ENCODE data around the gene SZT2.

Gene SZT2

GRCh38 chr1:43441894-43442637 lies 52.4 kb downstream of the SZT2 start:
- DNase-seq (ENCODE audit: low spot score), result no peak

- no peak for DNase-seq (ENCODE audit: low spot score)
These were observed 53.1 kb downstream of the SZT2 start for GRCh38 chr1:43442756-43443155.

- DNase-seq (ENCODE audit: low spot score), result no peak
These were observed 53.7 kb downstream of the SZT2 start for GRCh38 chr1:43443197-43443946.

- DNase-seq (ENCODE audit: low spot score), result no peak
These were observed 54.6 kb downstream of the SZT2 start for GRCh38 chr1:43444151-43444828.

DNA sequence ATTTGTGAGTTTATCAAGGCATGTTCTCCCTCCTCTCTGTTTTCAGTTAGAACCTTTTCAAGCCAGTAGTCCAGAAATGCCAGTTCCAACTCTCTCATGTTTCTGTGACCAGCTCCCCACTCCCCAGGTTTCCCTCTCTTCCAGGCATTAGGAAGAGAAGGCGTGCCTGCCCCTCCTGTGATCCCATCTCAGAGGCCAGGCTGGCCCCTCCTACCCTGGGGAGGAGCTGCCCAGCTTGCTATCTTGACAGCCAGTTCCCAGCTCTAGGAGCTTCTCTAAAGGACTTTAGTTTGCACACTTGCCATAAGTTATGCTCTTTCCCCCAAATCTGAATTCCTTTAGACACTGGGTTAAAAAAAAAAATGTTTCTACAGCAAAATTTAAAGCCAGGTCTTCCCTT lies 55.1 kb downstream of the SZT2 start:
- no peak for DNase-seq (ENCODE audit: low spot score)

DNA sequence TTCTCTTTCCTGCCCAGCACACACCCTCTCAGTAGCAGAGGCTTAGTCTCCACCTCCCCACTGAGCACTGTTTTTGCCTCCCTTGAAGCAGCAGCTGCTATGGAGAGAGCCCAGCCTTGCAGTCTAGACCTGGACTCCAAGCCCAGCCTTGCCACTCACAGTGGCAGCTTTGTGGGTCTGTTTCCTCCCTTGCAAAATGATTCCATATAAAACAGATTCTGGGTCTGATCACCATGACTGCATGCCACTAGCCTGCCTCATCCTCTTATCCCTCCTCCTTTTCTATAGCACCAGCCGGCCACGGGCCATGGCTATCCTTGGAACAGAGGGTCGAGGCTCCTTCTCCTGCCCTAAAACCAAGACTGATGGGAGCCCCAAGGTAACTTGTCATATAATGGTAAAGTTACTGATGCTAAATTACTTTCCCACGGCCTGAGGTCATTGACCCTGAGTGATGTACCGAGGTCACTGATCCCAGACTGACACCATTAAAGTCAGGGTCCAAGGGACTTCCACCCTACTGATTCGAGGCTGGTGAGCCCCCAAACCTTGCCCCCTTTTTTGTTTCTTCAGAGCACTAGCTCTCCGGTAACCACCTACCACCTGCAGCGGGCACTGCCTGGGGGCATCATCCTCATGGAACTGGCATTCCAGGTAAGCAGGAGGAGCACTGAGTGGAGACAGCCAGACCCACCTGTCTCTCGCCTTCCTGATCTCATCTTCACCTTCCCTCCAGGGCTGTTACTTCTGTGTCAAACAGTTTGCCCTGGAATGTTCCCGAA lies 56.1 kb downstream of the SZT2 start:
- no peak for DNase-seq (ENCODE audit: low spot score)

GRCh38 chr1:43446388-43446740 lies 56.7 kb downstream of the SZT2 start:
- DNase-seq (ENCODE audit: low spot score), result no peak

- DNase-seq (ENCODE audit: low spot score), result no peak
These were observed 57.5 kb downstream of the SZT2 start for GRCh38 chr1:43446881-43447835.

- DNase-seq (ENCODE audit: low spot score), result no peak
These were observed 58.4 kb downstream of the SZT2 start for GRCh38 chr1:43447891-43448708.

DNA sequence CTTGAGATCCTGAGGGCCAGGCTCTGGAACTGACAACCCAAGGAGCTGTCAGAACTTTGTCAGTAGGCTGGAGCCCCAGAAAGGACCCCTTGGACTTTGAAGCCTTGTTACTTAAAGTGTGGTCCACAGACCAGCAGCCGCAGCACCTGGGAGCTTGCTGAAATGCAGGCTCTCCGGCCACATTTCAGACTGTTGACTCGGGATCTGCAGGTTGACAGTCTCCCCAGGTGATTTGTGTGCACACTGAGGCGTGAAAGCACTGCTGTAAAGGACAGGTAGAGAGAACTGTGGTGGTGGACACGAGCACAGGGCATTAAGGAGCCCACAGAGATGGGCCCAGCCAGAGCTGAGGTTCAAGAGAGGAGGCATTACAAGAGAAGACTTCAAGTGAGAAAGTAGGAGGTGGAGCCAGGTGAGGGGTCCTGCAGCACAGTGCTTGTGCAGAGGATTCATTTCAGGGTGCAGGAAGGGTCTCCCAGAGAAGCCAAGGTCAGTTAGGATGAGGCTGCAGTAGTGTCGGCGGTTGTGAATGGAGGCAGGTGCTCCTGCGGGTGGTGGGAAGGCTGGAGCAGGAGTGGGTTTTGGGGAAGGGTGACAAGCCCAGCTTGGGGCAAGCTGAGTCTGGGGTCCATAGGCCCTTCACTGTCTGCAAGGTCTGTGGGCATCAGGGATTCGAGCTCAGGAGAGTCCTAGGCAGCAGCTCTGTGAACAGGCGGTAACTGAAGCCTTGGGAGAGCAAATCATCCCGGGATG lies 59.4 kb downstream of the SZT2 start:
- no peak for DNase-seq (ENCODE audit: low spot score)

DNA sequence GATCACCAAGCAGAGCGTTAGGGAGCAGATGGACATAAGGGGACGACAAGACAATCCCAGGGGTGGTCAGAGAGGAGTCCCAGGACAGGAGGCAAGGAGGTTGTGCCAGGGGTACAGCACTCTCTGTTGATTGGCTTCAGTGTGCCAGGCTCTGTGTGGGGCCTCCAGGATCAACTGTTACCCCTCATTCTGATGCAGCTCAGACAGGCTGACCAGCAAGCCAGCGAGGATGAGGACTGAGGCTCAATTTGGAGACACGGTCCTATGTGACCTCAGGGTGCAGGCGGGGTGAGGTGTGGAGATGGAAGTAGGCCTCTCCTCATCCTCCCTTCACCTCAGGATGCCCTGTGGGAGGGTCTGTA lies 60.0 kb downstream of the SZT2 start:
- DNase-seq (ENCODE audit: low spot score), result no peak

GRCh38 chr1:43450251-43450941 lies 60.7 kb downstream of the SZT2 start:
- no peak for DNase-seq (ENCODE audit: low spot score)

DNA sequence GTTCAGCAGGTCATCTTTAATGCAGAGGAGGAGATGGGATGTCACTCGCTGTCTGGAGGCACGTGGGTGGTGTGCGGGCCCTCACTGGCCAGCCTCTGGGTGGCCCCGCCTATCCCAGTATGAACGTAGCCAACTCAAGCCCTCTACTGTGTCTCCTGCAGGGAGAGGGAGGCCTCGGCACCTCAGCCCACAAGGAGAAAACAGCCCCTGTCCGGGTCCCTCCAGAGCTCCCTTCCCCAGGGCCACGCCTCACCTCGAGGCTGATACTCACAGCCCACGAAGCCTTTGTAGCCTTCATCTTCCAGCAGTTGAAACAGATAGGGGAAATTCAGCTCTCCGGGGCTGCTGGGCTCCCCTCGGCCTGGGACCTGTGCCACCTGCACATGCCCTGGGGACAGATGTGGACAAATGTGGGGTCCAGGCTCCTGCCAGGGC lies 61.5 kb downstream of the SZT2 start:
- DNase-seq (ENCODE audit: low spot score), result no peak

- DNase-seq (ENCODE audit: low spot score), result no peak
These were observed 62.2 kb downstream of the SZT2 start for GRCh38 chr1:43451701-43452532.

GRCh38 chr1:43452789-43453441 lies 63.2 kb downstream of the SZT2 start:
- peak; percentile 18 for DNase-seq (ENCODE audit: low spot score)

DNA sequence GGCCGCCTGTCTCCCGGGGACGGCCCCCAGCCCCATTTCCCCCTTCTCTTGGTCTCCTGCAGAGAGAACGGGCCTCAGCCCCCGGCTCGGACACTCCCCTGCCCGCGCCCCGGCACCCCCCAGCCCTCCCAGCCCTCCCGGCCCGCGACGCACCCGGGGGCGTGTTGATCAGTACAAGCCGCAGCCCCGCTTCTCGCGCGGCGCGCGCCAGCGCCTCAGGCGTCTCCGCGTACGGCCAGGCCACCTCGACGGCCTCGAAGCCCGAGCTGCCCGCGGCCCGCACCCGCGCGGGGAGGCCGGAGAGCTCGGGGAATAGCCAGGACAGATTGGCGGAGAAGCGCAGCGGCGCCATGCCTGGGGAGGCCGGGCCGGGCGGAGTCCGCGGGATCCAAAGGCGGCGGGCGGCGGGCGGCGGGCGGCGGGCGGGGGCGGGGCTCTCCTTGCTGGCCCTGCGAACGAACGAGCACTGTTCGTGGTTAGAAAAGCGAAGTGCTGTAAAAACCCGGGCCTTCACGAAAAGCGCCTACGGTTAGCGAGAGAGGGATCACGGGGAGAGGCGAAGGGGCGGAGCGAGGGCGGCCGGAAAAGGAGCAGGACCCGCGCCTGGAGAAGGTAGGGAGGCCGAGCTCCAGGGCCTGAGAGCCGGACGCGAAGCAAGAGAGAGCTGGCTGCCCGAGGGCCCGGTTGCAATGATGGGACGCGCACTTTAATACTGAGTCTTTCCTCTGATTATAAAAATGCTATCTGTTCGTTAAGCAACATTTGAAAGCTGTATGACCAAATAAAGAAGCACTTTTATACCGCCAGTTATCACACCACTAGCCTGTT lies 64.0 kb downstream of the SZT2 start, which contains the start of gene HYI:
TSS of gene HYI (minus strand) at position 490 of the 828 bp plus-strand sequence. CDS start at position 352, 138 bp downstream.
- peak; percentile 83 for DNase-seq (ENCODE audit: low spot score)

Measured in putamen (tissue), 1 donor.